BLaER1 (cell line): ENCODE results near the gene ADAM10.
A peak's percentile ranks its signal among the peaks of the same experiment; 100 is the strongest.

Source experiments
- H3K27ac ChIP-seq: shearing (Covaris generic); formaldehyde crosslinking; 2 replicates; pipeline ENCODE4 v1.8.1; 2022
- H3K27me3 ChIP-seq: shearing (Covaris generic); formaldehyde crosslinking; 2 replicates; pipeline ENCODE4 v1.8.1; 2022
- H3K36me3 ChIP-seq: shearing (Covaris generic); formaldehyde crosslinking; 2 replicates; pipeline ENCODE4 v1.8.1; 2022
- H3K4me1 ChIP-seq: shearing (Covaris generic); formaldehyde crosslinking; 2 replicates; pipeline ENCODE4 v1.8.1; 2022
- H3K4me2 ChIP-seq: shearing (Covaris generic); formaldehyde crosslinking; 2 replicates; pipeline ENCODE4 v1.8.1; 2022
- H3K4me3 ChIP-seq: shearing (Covaris generic); formaldehyde crosslinking; 2 replicates; pipeline ENCODE4 v1.8.1; 2022
- H3K9ac ChIP-seq: shearing (Covaris generic); formaldehyde crosslinking; 2 replicates; pipeline ENCODE4 v1.8.1; 2022
- H3K9me3 ChIP-seq: shearing (Covaris generic); formaldehyde crosslinking; 2 replicates; pipeline ENCODE4 v1.8.1; 2022
- H4K20me1 ChIP-seq: shearing (Covaris generic); formaldehyde crosslinking; 2 replicates; pipeline ENCODE4 v1.8.1; 2022
- Cebpa-rat ChIP-seq: shearing (Covaris generic); IDR thresholded peaks from 2 replicates; pipeline ENCODE4 v1.8.1; 2022

ADAM10 gene

GRCh38 chr15:58749532-58750337 is at the start of gene ADAM10:
TSS of gene ADAM10 (minus strand) at chr15:58749707. CDS start at chr15:58749534, 173 bp downstream.
- H3K9ac ChIP-seq = peak within 1 kb of the TSS; percentile 96
- 0 out of 2 replicates have a peak, but pooled peaks cover 4% of the 10 kb centered on the region for H3K36me3 ChIP-seq
- H3K4me3 ChIP-seq = peak within 1 kb of the TSS; percentile 97
- no peak for TF ChIP-seq Cebpa-rat
- H3K27me3 ChIP-seq = no peaks in the 10 kb centered on the region
- peak within 1 kb of the TSS; percentile 80 for H3K4me2 ChIP-seq
- peaks cover 46% of the 10 kb centered on the region for H4K20me1 ChIP-seq
- H3K4me1 ChIP-seq = peaks cover 43% of the 10 kb centered on the region
- H3K27ac ChIP-seq = peak within 1 kb of the TSS; percentile 97
- no peaks in the 10 kb centered on the region for H3K9me3 ChIP-seq

GRCh38 chr15:58797505-58797904 is 48.0 kb upstream of the ADAM10 start:
- Histone ChIP-seq H3K4me2 (no peak overlapping the region), H4K20me1 (no peaks in the 10 kb centered on the region), H3K27ac (no peak overlapping the region), H3K4me3 (no peak overlapping the region), H3K4me1 (no peaks in the 10 kb centered on the region), H3K36me3 (peaks cover 24% of the 10 kb centered on the region), H3K9ac (no peak overlapping the region), H3K9me3 (0 out of 2 replicates have a peak, but pooled peaks cover 14% of the 10 kb centered on the region), H3K27me3 (no peaks in the 10 kb centered on the region)
- TF ChIP-seq Cebpa-rat = no peak

- no peak overlapping the region for H3K4me3 ChIP-seq
- H3K4me1 ChIP-seq = no peaks in the 10 kb centered on the region
- H3K36me3 ChIP-seq = peaks cover 35% of the 10 kb centered on the region
- no peak overlapping the region for H3K4me2 ChIP-seq
- no peak overlapping the region for H3K9ac ChIP-seq
- H4K20me1 ChIP-seq = no peaks in the 10 kb centered on the region
- TF ChIP-seq Cebpa-rat = no peak
- H3K27ac ChIP-seq = no peak overlapping the region
- no peaks in the 10 kb centered on the region for H3K27me3 ChIP-seq
- peaks cover 19% of the 10 kb centered on the region; the same call in 1 of the 2 replicates for H3K9me3 ChIP-seq
These were observed 46.3 kb upstream of the ADAM10 start for GRCh38 chr15:58795825-58796224.

GRCh38 chr15:58793862-58794261 is 44.4 kb upstream of the ADAM10 start:
- Histone ChIP-seq H3K4me1 (no peaks in the 10 kb centered on the region), H3K9me3 (peaks cover 19% of the 10 kb centered on the region; the same call in 1 of the 2 replicates), H3K36me3 (peaks cover 52% of the 10 kb centered on the region), H3K4me3 (no peak overlapping the region), H4K20me1 (no peaks in the 10 kb centered on the region), H3K9ac (no peak overlapping the region), H3K27me3 (no peaks in the 10 kb centered on the region), H3K27ac (no peak overlapping the region), H3K4me2 (no peak overlapping the region)
- TF ChIP-seq Cebpa-rat = no peak

GRCh38 chr15:58788056-58788710 is 38.7 kb upstream of the ADAM10 start:
- H3K27me3 ChIP-seq = no peaks in the 10 kb centered on the region
- no peak overlapping the region for H3K4me3 ChIP-seq
- no peak overlapping the region for H3K4me2 ChIP-seq
- no peak overlapping the region for H3K27ac ChIP-seq
- H3K9me3 ChIP-seq = peaks cover 5% of the 10 kb centered on the region; the same call in 1 of the 2 replicates
- H4K20me1 ChIP-seq = no peaks in the 10 kb centered on the region
- no peak for TF ChIP-seq Cebpa-rat
- peaks cover 48% of the 10 kb centered on the region for H3K36me3 ChIP-seq
- H3K4me1 ChIP-seq = no peaks in the 10 kb centered on the region
- H3K9ac ChIP-seq = no peak overlapping the region

GRCh38 chr15:58785355-58785754 is 35.8 kb upstream of the ADAM10 start:
- H3K27ac ChIP-seq = no peak overlapping the region
- TF ChIP-seq Cebpa-rat = no peak
- H3K4me1 ChIP-seq = no peaks in the 10 kb centered on the region
- H3K9ac ChIP-seq = no peak overlapping the region
- H3K4me3 ChIP-seq = no peak overlapping the region
- peaks cover 33% of the 10 kb centered on the region for H3K36me3 ChIP-seq
- H3K4me2 ChIP-seq = no peak overlapping the region
- no peaks in the 10 kb centered on the region for H3K27me3 ChIP-seq
- H4K20me1 ChIP-seq = no peaks in the 10 kb centered on the region
- no peaks in the 10 kb centered on the region for H3K9me3 ChIP-seq

GRCh38 chr15:58779554-58779953 is 30.0 kb upstream of the ADAM10 start:
- no peaks in the 10 kb centered on the region for H3K27me3 ChIP-seq
- H3K9me3 ChIP-seq = no peaks in the 10 kb centered on the region
- peaks cover 19% of the 10 kb centered on the region; the same call in 1 of the 2 replicates for H3K4me1 ChIP-seq
- no peaks in the 10 kb centered on the region for H4K20me1 ChIP-seq
- no peak overlapping the region for H3K4me2 ChIP-seq
- H3K36me3 ChIP-seq = peaks cover 33% of the 10 kb centered on the region
- no peak overlapping the region for H3K4me3 ChIP-seq
- H3K9ac ChIP-seq = no peak overlapping the region
- H3K27ac ChIP-seq = no peak overlapping the region
- no peak for TF ChIP-seq Cebpa-rat

- peaks cover 26% of the 10 kb centered on the region for H3K36me3 ChIP-seq
- H3K4me2 ChIP-seq = 0 out of 2 replicates have a peak overlapping the region, but pooled peaks have one; percentile 3
- H4K20me1 ChIP-seq = no peaks in the 10 kb centered on the region
These were observed 27.6 kb upstream of the ADAM10 start for GRCh38 chr15:58777107-58777506.

GRCh38 chr15:58775402-58775801 is 25.9 kb upstream of the ADAM10 start:
- Histone ChIP-seq H3K9me3 (no peaks in the 10 kb centered on the region), H3K4me1 (peaks cover 45% of the 10 kb centered on the region), H3K36me3 (peaks cover 16% of the 10 kb centered on the region), H3K27ac (no peak overlapping the region), H3K27me3 (no peaks in the 10 kb centered on the region), H3K4me3 (no peak overlapping the region), H3K4me2 (no peak overlapping the region), H3K9ac (no peak overlapping the region), H4K20me1 (no peaks in the 10 kb centered on the region)
- no peak for TF ChIP-seq Cebpa-rat

More at GRCh38 chr15:58777107-58777506, 27.6 kb upstream of the ADAM10 start:
- Histone ChIP-seq H3K4me1 (peaks cover 43% of the 10 kb centered on the region), H3K27me3 (no peaks in the 10 kb centered on the region), H3K27ac (no peak overlapping the region), H3K9ac (no peak overlapping the region), H3K4me3 (no peak overlapping the region), H3K9me3 (no peaks in the 10 kb centered on the region)
- no peak for TF ChIP-seq Cebpa-rat

- no peaks in the 10 kb centered on the region for H3K36me3 ChIP-seq
- H3K27me3 ChIP-seq = no peaks in the 10 kb centered on the region
- no peaks in the 10 kb centered on the region for H4K20me1 ChIP-seq
- peak overlapping the region; percentile 31 for H3K9ac ChIP-seq
- TF ChIP-seq Cebpa-rat = no peak
- peaks cover 49% of the 10 kb centered on the region for H3K4me1 ChIP-seq
- H3K27ac ChIP-seq = no peak overlapping the region
- H3K4me3 ChIP-seq = peak overlapping the region; percentile 100
- no peaks in the 10 kb centered on the region for H3K9me3 ChIP-seq
- peak overlapping the region; percentile 91 for H3K4me2 ChIP-seq
These were observed 23.5 kb upstream of the ADAM10 start for GRCh38 chr15:58773024-58773423.
